GM12801 (cell line): Measurements from ENCODE around the gene CRIM1.

Experiments
- CTCF ChIP-seq: IDR thresholded peaks from one replicate; pipeline ENCODE4 v1.5.1; 2011; ENCODE audit warnings: control low read depth; ENCODE audit not compliant: insufficient read length; ENCODE audit errors: extremely low read depth

CRIM1 gene

GRCh38 chr2:36579297-36579664, 223.7 kb downstream of the CRIM1 start:
- no peak for TF ChIP-seq CTCF

- no peak for TF ChIP-seq CTCF
These were observed 227.0 kb downstream of the CRIM1 start for GRCh38 chr2:36582538-36582937.

GRCh38 chr2:36582951-36583350, 227.4 kb downstream of the CRIM1 start:
- TF ChIP-seq CTCF: no peak

GRCh38 chr2:36584148-36584794, 228.7 kb downstream of the CRIM1 start:
- no peak for TF ChIP-seq CTCF

DNA sequence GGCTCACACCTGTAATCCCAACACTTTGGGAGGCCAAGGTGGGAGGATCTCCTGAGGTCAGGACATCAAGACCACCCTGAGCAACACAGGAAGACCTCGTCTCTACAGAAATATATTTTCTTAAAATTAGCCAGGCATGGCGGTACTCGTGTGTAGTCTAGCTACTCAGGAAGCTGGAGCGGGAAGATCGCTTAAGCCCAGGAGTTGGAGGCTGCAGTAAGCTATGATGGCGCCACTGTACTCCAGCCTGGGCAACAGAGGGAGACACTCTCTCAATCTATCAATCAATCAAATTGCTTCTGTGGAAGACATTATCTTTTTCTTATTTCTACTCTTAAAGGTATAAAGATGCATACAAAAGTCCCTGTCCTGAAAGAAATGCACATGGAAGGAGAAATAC, 231.1 kb downstream of the CRIM1 start:
- TF ChIP-seq CTCF: no peak

GRCh38 chr2:36587101-36587500, 231.5 kb downstream of the CRIM1 start:
- no peak for TF ChIP-seq CTCF

- no peak for TF ChIP-seq CTCF
These were observed 232.0 kb downstream of the CRIM1 start for GRCh38 chr2:36587556-36587955.
